ENCODE data around the gene ADGRL4. TPM values are rescaled to one million over a fixed set of nuclear protein-coding genes. Genes with fewer than 3 reads are reported as not detected.
A peak's percentile ranks its signal among the peaks of the same experiment; 100 is the strongest.

Gene ADGRL4
- total RNA-seq, 1 experiment from 2014 or later, result not detected

GRCh38 chr1:78843111-78843510 lies 163.4 kb downstream of the ADGRL4 start:
- DNase-seq (ENCODE audit: low read depth, low spot score) (no peak), ATAC-seq (no peak)
- no peak for TF ChIP-seq TCF7L2 (IDR thresholded peaks at IDR 0.05; ENCODE audit: low read depth, low read length)
- H3K27me3 ChIP-seq (ENCODE audit: control insufficient read depth, insufficient read depth, low read length), result no peaks in the 10 kb centered on the region
- ChIA-PET POLR2A (no interaction called here), CTCF (no interaction called here)
- H3K27ac ChIP-seq (ENCODE audit: low read length), result no peak overlapping the region
- no peaks in the 10 kb centered on the region for H3K9me3 ChIP-seq (ENCODE audit: control insufficient read depth, insufficient read depth, low read depth, low read length)
- intact Hi-C loops (cut with micrococcal nuclease; ENCODE audit: unreplicated experiment) (loop anchor here (5.0 kb wide), 1 partner anchor 509 kb away; no protein-coding TSS in a partner anchor), in situ Hi-C loops (cut with HindIII; ENCODE audit: low pct_unique_long_range_greater_than_20kb, low sequenced_read_pairs) (no loop called here)
- peaks cover 4% of the 10 kb centered on the region for H3K4me1 ChIP-seq (ENCODE audit: control insufficient read depth, insufficient read depth, low read length)
- H3K36me3 ChIP-seq (ENCODE audit: control insufficient read depth, insufficient read depth, low read length), result no peaks in the 10 kb centered on the region
- BruUV-seq (replicated peaks), result no TSS peak
- H3K4me3 ChIP-seq (ENCODE audit: low read depth in 2 of 2, low read length in 2 of 2), result no peak overlapping the region

DNA sequence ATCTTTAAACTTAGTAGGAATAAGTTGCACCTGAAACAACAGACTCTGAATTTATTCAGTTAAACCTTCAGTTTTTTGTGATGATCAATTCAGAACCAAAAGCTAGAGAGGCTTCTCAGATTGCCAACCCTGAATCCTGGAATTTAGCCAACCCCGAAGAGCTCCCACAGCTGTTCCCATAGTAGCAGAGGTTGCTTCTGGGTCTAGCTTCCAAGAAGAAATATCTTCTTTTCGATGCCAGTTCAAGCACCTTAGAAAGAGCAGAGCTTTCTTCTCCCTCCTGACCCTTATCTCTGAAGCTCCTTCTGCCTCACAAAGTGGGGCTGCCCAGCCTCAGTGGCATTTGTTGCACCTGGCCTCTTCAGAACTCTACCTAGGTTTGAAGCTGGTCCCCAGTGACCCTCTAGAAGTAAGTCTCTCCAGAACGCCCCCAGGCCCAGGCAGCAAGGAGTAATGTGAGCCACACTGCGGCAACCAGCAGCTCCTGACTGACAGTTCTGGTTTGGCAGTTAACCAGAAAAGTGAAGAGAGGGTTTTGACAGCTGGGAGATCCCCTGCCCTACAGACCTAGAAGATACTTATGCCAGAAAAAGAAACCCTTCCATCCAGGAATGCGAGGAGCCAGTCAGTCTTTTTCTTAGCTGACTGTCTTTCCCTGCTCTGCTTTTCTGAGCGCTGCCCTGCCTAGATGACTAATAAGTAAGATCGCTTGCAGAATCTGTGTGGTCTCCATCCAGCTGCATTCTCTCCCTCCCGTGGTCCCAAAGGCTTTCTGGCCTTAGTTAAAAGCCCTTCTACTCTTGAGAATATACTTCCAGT lies 165.9 kb downstream of the ADGRL4 start:
- no peak for TF ChIP-seq SIN3A (IDR thresholded peaks at IDR 0.05; ENCODE audit: borderline replicate concordance, insufficient read depth, low read depth, low read length)
- DNase-seq (ENCODE audit: low read depth, low spot score) (no peak), ATAC-seq (peak; percentile 60)
- Histone ChIP-seq H3K36me3 (ENCODE audit: control insufficient read depth, insufficient read depth, low read length) (no peaks in the 10 kb centered on the region), H3K9me3 (ENCODE audit: control insufficient read depth, insufficient read depth, low read depth, low read length) (no peaks in the 10 kb centered on the region), H3K27me3 (ENCODE audit: control insufficient read depth, insufficient read depth, low read length) (no peaks in the 10 kb centered on the region), H3K27ac (ENCODE audit: low read length) (no peak overlapping the region), H3K4me1 (ENCODE audit: control insufficient read depth, insufficient read depth, low read length) (peaks cover 4% of the 10 kb centered on the region), H3K4me3 (ENCODE audit: low read depth in 2 of 2, low read length in 2 of 2) (no peak overlapping the region)
- intact Hi-C loops (cut with micrococcal nuclease; ENCODE audit: unreplicated experiment) (loop anchor here (5.0 kb wide), 1 partner anchor 512 kb away; no protein-coding TSS in a partner anchor), in situ Hi-C loops (cut with HindIII; ENCODE audit: low pct_unique_long_range_greater_than_20kb, low sequenced_read_pairs) (no loop called here)
- no TSS peak for BruUV-seq (replicated peaks)
- POLR2A ChIA-PET, result interaction anchor here (0.6 kb wide), 1 partner anchor 199 kb away, joined by 3 read pairs; no protein-coding TSS in a partner anchor
- CTCF ChIA-PET, result no interaction called here
